GM23248 (cell line): ENCODE measurements around the gene TCF25.

ENCODE experiments used
- EZH2 ChIP-seq: fragments of 200-600 bp; sonication (generic); IDR thresholded peaks from 2 replicates; pipeline ENCODE4 v1.6.1; 2018; ENCODE audit warnings: antibody characterized with exemption, mild to moderate bottlenecking; ENCODE audit not compliant: insufficient read depth, poor library complexity, severe bottlenecking
- EZH2phosphoT487 ChIP-seq: fragments of 200-600 bp; sonication (generic); IDR thresholded peaks from 2 replicates; pipeline ENCODE4 v1.6.1; 2018; ENCODE audit warnings: antibody characterized with exemption, moderate library complexity, mild to moderate bottlenecking, low read depth; ENCODE audit not compliant: insufficient read depth

DNA sequence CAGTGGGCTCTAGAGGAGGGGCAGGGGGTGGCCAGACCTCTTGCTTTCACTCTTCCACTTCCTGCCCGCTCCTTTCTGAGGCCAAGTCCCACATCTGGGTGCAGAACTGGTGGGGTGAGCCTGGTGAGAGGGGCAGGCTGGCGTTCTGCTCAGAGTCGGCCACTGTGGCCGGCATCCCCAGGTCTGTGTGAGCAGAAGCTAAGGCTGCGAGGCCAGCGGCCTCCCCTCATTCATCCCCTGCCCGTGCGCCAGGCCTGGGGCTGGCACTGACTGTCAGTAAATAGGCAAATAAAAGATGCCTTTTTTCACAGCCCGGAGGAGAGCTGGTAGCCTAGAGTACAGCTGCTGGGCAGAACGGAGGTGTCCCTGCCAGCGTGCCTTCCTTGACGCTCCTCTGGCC is 76.4 kb downstream of the TCF25 start:
- TF ChIP-seq EZH2 = no peak
- no peak for TF ChIP-seq EZH2phosphoT487
